HepG2 (cell line): ENCODE results near the gene SLCO1B1. TPM values are rescaled to one million over a fixed set of nuclear protein-coding genes. Genes with fewer than 3 reads are reported as not detected.

ENCODE experiments used
- ATAC-seq: fragments of 200-7000 bp; cut with Tn5 transposase; 3 replicates; pipeline ENCODE4 v1.9.1; 2020; ENCODE audit warnings: mild to moderate bottlenecking, moderate library complexity
- Bru-seq: library from RNA; stranded (reverse); fragments of 400-500 nt; gene quantifications from one replicate; lab custom pipeline; 2021; lab: Mats Ljungman, UMichigan
- BruChase-seq, 2 experiments: library from RNA; stranded (reverse); fragments of 400-500 nt; gene quantifications; one replicate each; lab custom pipeline; 2021; lab: Mats Ljungman, UMichigan
- BruUV-seq: library from RNA; stranded (reverse); fragments of 400-500 nt; replicated peaks from 2 replicates; lab custom pipeline; 2021; lab: Mats Ljungman, UMichigan
- CTCF ChIA-PET: fragments of 300-600 bp; formaldehyde crosslinking; extraction: SDS; loops from one replicate; lab custom pipeline; 2021; ENCODE audit warnings: low total read pairs, inconsistent platforms, low intra/inter-chr PET ratio; lab: Yijun Ruan, JAX
- POLR2A ChIA-PET: fragments of 350-600 bp; sonication (Branson Sonifier 250); formaldehyde crosslinking; loops from one replicate; lab custom pipeline; 2020; ENCODE audit warnings: antibody characterized with exemption, inconsistent platforms; lab: Yijun Ruan, JAX
- DNase-seq: peaks from one replicate; pipeline ENCODE4 v3.0.0-alpha.2; 2015; ENCODE audit warnings: low spot score
- FAIRE-seq: peaks from 3 replicates; lab custom pipeline; 2011; peaks lifted over from hg19 to GRCh38; lab: Jason Lieb, UNC
- H2AFZ ChIP-seq: one replicate; pipeline ENCODE4 v1.6.1; 2011; ENCODE audit warnings: low read length, inconsistent platforms
- H3K27ac ChIP-seq: fragments of 300-600 bp; 3 replicates; pipeline ENCODE4 v1.8.0; 2011; ENCODE audit warnings: mixed run types, mild to moderate bottlenecking, mixed read lengths, low read length, inconsistent platforms; ENCODE audit not compliant: insufficient read depth; ENCODE audit errors: extremely low read length
- H3K27me3 ChIP-seq, 2 experiments: fragments of 200-600 bp in 1 of 2; 2 replicates in 1 of 2; 3 replicates in 1 of 2; pipeline versions ENCODE4 v1.6.0 to v1.8.0; 2011; ENCODE audit warnings: low read length in 2 of 2, mild to moderate bottlenecking in 2 of 2, moderate library complexity in 2 of 2, inconsistent platforms in 1 of 2; ENCODE audit not compliant: insufficient read depth in 2 of 2, control insufficient read depth in 1 of 2
- H3K36me3 ChIP-seq, 2 experiments: fragments of 200-600 bp in 1 of 2; replicated peaks in 1 of 2; 2 replicates in 1 of 2; 3 replicates in 1 of 2; pipeline versions ENCODE4 v1.5.1 to v1.8.0; 2011; ENCODE audit warnings: low read length in 2 of 2, inconsistent platforms in 1 of 2; ENCODE audit not compliant: insufficient read depth in 2 of 2, control insufficient read depth in 1 of 2
- H3K4me1 ChIP-seq: 2 replicates; pipeline ENCODE4 v1.5.1; 2012; ENCODE audit warnings: low read length, inconsistent platforms; ENCODE audit not compliant: insufficient read depth
- H3K4me2 ChIP-seq: 2 replicates; pipeline ENCODE4 v1.6.0; 2011; ENCODE audit warnings: low read depth, low read length, inconsistent platforms
- H3K4me3 ChIP-seq, 3 experiments: fragments of 200-600 bp in 1 of 3; sonication (generic), shearing (Covaris generic) in 1 of 3; replicated peaks in 1 of 3; 2 replicates each; pipeline ENCODE4 v1.5.1; 2011 to 2016; ENCODE audit warnings: low read length in 3 of 3, inconsistent platforms in 2 of 3, low read depth in 2 of 3, mild to moderate bottlenecking in 2 of 3, control low read depth in 1 of 3, mixed read lengths in 1 of 3; ENCODE audit not compliant: insufficient read depth in 1 of 3
- H3K79me2 ChIP-seq: one replicate; pipeline ENCODE4 v1.6.1; 2011; ENCODE audit warnings: low read length, inconsistent platforms; ENCODE audit not compliant: insufficient read depth
- H3K9ac ChIP-seq: 2 replicates; pipeline ENCODE4 v1.6.0; 2011; ENCODE audit warnings: mild to moderate bottlenecking, low read depth, low read length, inconsistent platforms; ENCODE audit not compliant: insufficient read depth
- H3K9me3 ChIP-seq: 2 replicates; pipeline ENCODE4 v1.5.1; 2012; ENCODE audit warnings: mild to moderate bottlenecking, low read length
- H4K20me1 ChIP-seq: 2 replicates; pipeline ENCODE4 v1.6.0; 2011; ENCODE audit warnings: inconsistent platforms, mild to moderate bottlenecking, low read length, moderate library complexity; ENCODE audit not compliant: insufficient read depth
- CENPX ChIP-seq: sonication (generic); formaldehyde crosslinking; IDR thresholded peaks from 2 replicates; pipeline ENCODE4 v1.9.0; 2021; ENCODE audit warnings: mild to moderate bottlenecking, missing genetic modification reagents, moderate library complexity
- KDM3A ChIP-seq: IDR thresholded peaks from 2 replicates; pipeline ENCODE4 v1.6.1; 2018; ENCODE audit warnings: low read depth, missing compliant biosample characterization
- PLRG1 ChIP-seq: fragments of 450-650 bp; conservative IDR thresholded peaks from 2 replicates; pipeline ENCODE4 v1.6.1; 2016
- ZNF430 ChIP-seq: sonication (generic); formaldehyde crosslinking; IDR thresholded peaks from 2 replicates; pipeline ENCODE4 v1.9.0; 2021; ENCODE audit warnings: mild to moderate bottlenecking, missing genetic modification reagents
- ZNF598 ChIP-seq: sonication (generic); formaldehyde crosslinking; IDR thresholded peaks from 2 replicates; pipeline ENCODE4 v1.5.1; 2020; ENCODE audit warnings: mild to moderate bottlenecking, missing genetic modification reagents, borderline replicate concordance
- ZNF619 ChIP-seq: sonication (generic); formaldehyde crosslinking; IDR thresholded peaks from 2 replicates; pipeline ENCODE4 v1.4.0; 2020; ENCODE audit warnings: mild to moderate bottlenecking, missing genetic modification reagents
- WGBS: methylation state at CpG from one replicate; pipeline ENCODE4 v1.1.6; 2017; ENCODE audit warnings: low lambda C conversion rate; 5-methylcytosine and 5-hydroxymethylcytosine counted together
- in situ Hi-C: cut with HindIII; loops from 2 replicates; pipeline ENCODE4 v1.10.0; 2017; ENCODE audit warnings: low pct_unique_long_range_greater_than_20kb; ENCODE audit not compliant: extremely low pct_ligation_motif_present
- intact Hi-C: fragments of 100-400 bp; cut with micrococcal nuclease; formaldehyde crosslinking; loops from one replicate; pipeline ENCODE4 v1.10.0; 2022; ENCODE audit not compliant: unreplicated experiment
- long read RNA-seq, 2 experiments: library from RNA in 1 of 2; library from polyadenylated mRNA in 1 of 2; stranded (forward) in 1 of 2; unstranded in 1 of 2; transcript quantifications; one replicate each; pipeline ENCODE4 v2.0.0, GENCODE V29; 2019 to 2022
- polyA minus RNA-seq, 3 experiments: library from RNA; depleted of rRNA, polyadenylated mRNA; stranded (reverse); fragments of >200 nt; gene quantifications; 2 replicates each; pipeline ENCODE4 v1.2.3, GENCODE V29; 2011; ENCODE audit warnings: low replicate concordance in 1 of 3
- polyA plus RNA-seq, 8 experiments: library from polyadenylated mRNA; depleted of rRNA in 3 of 8; stranded (reverse) in 7 of 8; unstranded in 1 of 8; fragments of >200 nt; fragmentation: Illumina TruSeq in 4 of 8; extraction: Trizol in 4 of 8; gene quantifications; 2 replicates each; pipeline versions ENCODE4 v1.2.1 to v1.2.3, GENCODE V29; 2011 to 2016; ENCODE audit warnings: low read depth in 4 of 8, missing spikeins in 1 of 8, mixed read lengths in 1 of 8; ENCODE audit not compliant: insufficient read depth in 1 of 8
- total RNA-seq, 5 experiments: library from RNA; depleted of rRNA; stranded (reverse); fragments of >200 nt; fragmentation: Illumina TruSeq; extraction: Trizol; gene quantifications; 2 replicates each; pipeline ENCODE4 v1.2.3, GENCODE V29; 2016; ENCODE audit warnings: low read depth in 1 of 5
- TF ChIP-seq, protein P1 (sequence below): sonication (generic); formaldehyde crosslinking; IDR thresholded peaks from 2 replicates; pipeline ENCODE4 v1.4.0; 2020; ENCODE audit warnings: mild to moderate bottlenecking, low read depth, missing genetic modification reagents

Gene SLCO1B1, protein sequence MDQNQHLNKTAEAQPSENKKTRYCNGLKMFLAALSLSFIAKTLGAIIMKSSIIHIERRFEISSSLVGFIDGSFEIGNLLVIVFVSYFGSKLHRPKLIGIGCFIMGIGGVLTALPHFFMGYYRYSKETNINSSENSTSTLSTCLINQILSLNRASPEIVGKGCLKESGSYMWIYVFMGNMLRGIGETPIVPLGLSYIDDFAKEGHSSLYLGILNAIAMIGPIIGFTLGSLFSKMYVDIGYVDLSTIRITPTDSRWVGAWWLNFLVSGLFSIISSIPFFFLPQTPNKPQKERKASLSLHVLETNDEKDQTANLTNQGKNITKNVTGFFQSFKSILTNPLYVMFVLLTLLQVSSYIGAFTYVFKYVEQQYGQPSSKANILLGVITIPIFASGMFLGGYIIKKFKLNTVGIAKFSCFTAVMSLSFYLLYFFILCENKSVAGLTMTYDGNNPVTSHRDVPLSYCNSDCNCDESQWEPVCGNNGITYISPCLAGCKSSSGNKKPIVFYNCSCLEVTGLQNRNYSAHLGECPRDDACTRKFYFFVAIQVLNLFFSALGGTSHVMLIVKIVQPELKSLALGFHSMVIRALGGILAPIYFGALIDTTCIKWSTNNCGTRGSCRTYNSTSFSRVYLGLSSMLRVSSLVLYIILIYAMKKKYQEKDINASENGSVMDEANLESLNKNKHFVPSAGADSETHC
- not detected in 2 replicates for total RNA-seq (2016; rRNA removed; fragmentation: Illumina TruSeq; extraction: Trizol)
- total RNA-seq (2016; cell fraction: cytosol; rRNA removed; fragmentation: Illumina TruSeq; extraction: Trizol; ENCODE audit: low read depth), result not detected in 2 replicates
- total RNA-seq (2016; cell fraction: insoluble cytoplasmic fraction; rRNA removed; fragmentation: Illumina TruSeq; extraction: Trizol), result not detected in 2 replicates
- not detected in 2 replicates for total RNA-seq (2016; cell fraction: membrane; rRNA removed; fragmentation: Illumina TruSeq; extraction: Trizol)
- total RNA-seq (2016; cell fraction: nucleus; rRNA removed; fragmentation: Illumina TruSeq; extraction: Trizol), result not detected in 2 replicates
- not detected in 2 replicates for polyA plus RNA-seq (2011; rRNA removed)
- not detected in 2 replicates for polyA plus RNA-seq (2011; cell fraction: cytosol; rRNA removed)
- not detected in 2 replicates for polyA plus RNA-seq (2011; cell fraction: nucleus; rRNA removed)
- polyA plus RNA-seq (2012), result not detected in 2 replicates
- not detected in 2 replicates for polyA plus RNA-seq (2016; cell fraction: cytosol; fragmentation: Illumina TruSeq; extraction: Trizol; ENCODE audit: low read depth)
- polyA plus RNA-seq (2016; cell fraction: insoluble cytoplasmic fraction; fragmentation: Illumina TruSeq; extraction: Trizol; ENCODE audit: low read depth), result not detected in 2 replicates
- polyA plus RNA-seq (2016; cell fraction: membrane; fragmentation: Illumina TruSeq; extraction: Trizol; ENCODE audit: low read depth), result not detected in 2 replicates
- polyA plus RNA-seq (2016; cell fraction: nucleus; fragmentation: Illumina TruSeq; extraction: Trizol; ENCODE audit: insufficient read depth, low read depth), result not detected in 2 replicates
- polyA minus RNA-seq (2011; rRNA and poly(A)+ RNA removed; ENCODE audit: low replicate concordance), result 0.09 TPM in 1 of 2 replicates, not detected in the other
- polyA minus RNA-seq (2011; cell fraction: cytosol; rRNA and poly(A)+ RNA removed), result not detected in 2 replicates
- polyA minus RNA-seq (2011; cell fraction: nucleus; rRNA and poly(A)+ RNA removed), result 0.25 TPM in 1 of 2 replicates, not detected in the other
- not detected for Bru-seq, nascent RNA
- BruChase-seq, experiment 1, labeled RNA remaining after a 6-hour chase, result not detected
- percentile 1 among the genes with signal in this experiment for BruChase-seq, experiment 2, labeled RNA remaining after a 2-hour chase
- long read RNA-seq, experiment 1, result 0 reads
- long read RNA-seq, experiment 2, result 0 reads

DNA sequence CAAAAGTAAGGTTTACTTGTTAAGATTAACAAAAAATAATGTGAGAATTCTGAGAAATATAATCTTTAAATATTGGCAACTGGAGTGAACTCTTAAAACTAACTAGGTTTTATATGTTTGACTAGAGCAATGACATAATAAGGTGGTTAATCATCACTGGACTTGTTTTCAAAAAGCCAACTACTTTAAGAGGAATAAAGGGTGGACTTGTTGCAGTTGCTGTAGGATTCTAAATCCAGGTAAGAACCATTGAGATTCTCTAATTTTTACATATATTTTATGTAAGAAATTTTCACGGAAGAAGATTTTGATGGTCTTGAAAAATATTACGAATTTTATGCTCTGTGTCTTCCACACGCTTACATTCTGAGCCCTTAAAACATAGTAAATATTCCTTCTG lies at the start of gene SLCO1B1:
SLCO1B1 (plus strand) TSS at position 197 of the 400 bp plus-strand sequence. CDS start 10,381 bp downstream, outside the sequence.
- WGBS, result 3% methylated on average over 3 of the region's 3 CpGs

More for the DNA sequence above, at the start of gene SLCO1B1:
- Histone ChIP-seq H4K20me1 (no peaks in the 10 kb centered on the region), H3K4me2 (no peak within 1 kb of the TSS), H3K4me1 (no peaks in the 10 kb centered on the region), H3K9ac (no peak within 1 kb of the TSS), H3K27me3 (no peaks in the 10 kb centered on the region), H3K79me2 (no peaks in the 10 kb centered on the region), H3K36me3 (no peaks in the 10 kb centered on the region), H3K4me3 (no peak within 1 kb of the TSS), H3K9me3 (peaks cover 39% of the 10 kb centered on the region), H3K27ac (no peak within 1 kb of the TSS), H2AFZ (no peak within 1 kb of the TSS)
- TF ChIP-seq ZNF619 (CRISPR knock-in tag) (no peak), KDM3A (CRISPR knock-in tag) (no peak), ZNF598 (CRISPR knock-in tag) (no peak), CENPX (no peak), PLRG1 (no peak), ZNF430 (CRISPR knock-in tag) (no peak)
- TF ChIP-seq, protein P1, sequence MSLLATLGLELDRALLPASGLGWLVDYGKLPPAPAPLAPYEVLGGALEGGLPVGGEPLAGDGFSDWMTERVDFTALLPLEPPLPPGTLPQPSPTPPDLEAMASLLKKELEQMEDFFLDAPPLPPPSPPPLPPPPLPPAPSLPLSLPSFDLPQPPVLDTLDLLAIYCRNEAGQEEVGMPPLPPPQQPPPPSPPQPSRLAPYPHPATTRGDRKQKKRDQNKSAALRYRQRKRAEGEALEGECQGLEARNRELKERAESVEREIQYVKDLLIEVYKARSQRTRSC (CRISPR knock-in tag), result no peak
- no peak for FAIRE-seq
- no peak for ATAC-seq
- intact Hi-C loops (no loop called here), in situ Hi-C loops (no loop called here)
- BruUV-seq, result no TSS peak
- ChIA-PET POLR2A (no interaction called here), CTCF (no interaction called here)
- no peak for DNase-seq
